Neuron (in vitro differentiated cells): ENCODE data around the gene LSM14B.
A peak's percentile ranks its signal among the peaks of the same experiment; 100 is the strongest.
"Not testable (repeated sequence)": the region's sequence is repeated elsewhere in the genome, so short reads cannot be mapped to it uniquely, and the experiment has no call there.

ENCODE experiments used
- H2AFZ ChIP-seq: one replicate; pipeline ENCODE4 v1.6.1; 2013; ENCODE audit warnings: low read depth, mild to moderate bottlenecking, inconsistent platforms, low read length, moderate library complexity
- H3K27me3 ChIP-seq: one replicate; pipeline ENCODE4 v1.6.1; 2013; ENCODE audit warnings: low read length; ENCODE audit not compliant: insufficient read depth
- H3K36me3 ChIP-seq: one replicate; pipeline ENCODE4 v1.6.1; 2013; ENCODE audit warnings: low read length; ENCODE audit not compliant: insufficient read depth
- H3K4me1 ChIP-seq: one replicate; pipeline ENCODE4 v1.6.1; 2013; ENCODE audit warnings: low read length; ENCODE audit not compliant: insufficient read depth
- H3K4me3 ChIP-seq: 2 replicates; pipeline ENCODE4 v1.5.1; 2013; ENCODE audit warnings: mild to moderate bottlenecking, low read length, moderate library complexity
- H3K9me3 ChIP-seq: one replicate; pipeline ENCODE4 v1.6.1; 2013; ENCODE audit warnings: low read length

LSM14B gene

GRCh38 chr20:62121776-62122653, at the start of gene LSM14B:
TSS of gene LSM14B (plus strand) at chr20:62122475. CDS start at chr20:62122667, 192 bp downstream.
- H3K9me3 ChIP-seq: no peaks in the 10 kb centered on the region
- H3K27me3 ChIP-seq: no peaks in the 10 kb centered on the region
- peak within 1 kb of the TSS; percentile 89 for H3K4me3 ChIP-seq
- peaks cover 34% of the 10 kb centered on the region for H3K4me1 ChIP-seq
- peaks cover 25% of the 10 kb centered on the region for H3K36me3 ChIP-seq
- peak within 1 kb of the TSS; percentile 59 for H2AFZ ChIP-seq

GRCh38 chr20:62073323-62073722, 49.0 kb upstream of the LSM14B start:
- Histone ChIP-seq H3K4me3 (no peak overlapping the region), H3K4me1 (no peaks in the 10 kb centered on the region), H3K27me3 (no peaks in the 10 kb centered on the region), H3K36me3 (no peaks in the 10 kb centered on the region), H3K9me3 (peaks cover 7% of the 10 kb centered on the region), H2AFZ (no peak overlapping the region)

GRCh38 chr20:62079166-62079565, 43.1 kb upstream of the LSM14B start:
- Histone ChIP-seq H3K9me3 (peaks cover 16% of the 10 kb centered on the region), H3K27me3 (peaks cover 2% of the 10 kb centered on the region), H3K4me3 (no peak overlapping the region), H2AFZ (no peak overlapping the region), H3K4me1 (no peaks in the 10 kb centered on the region), H3K36me3 (no peaks in the 10 kb centered on the region)

GRCh38 chr20:62080249-62080990, 41.9 kb upstream of the LSM14B start:
- peaks cover 14% of the 10 kb centered on the region for H3K9me3 ChIP-seq
- H3K27me3 ChIP-seq: peaks cover 2% of the 10 kb centered on the region
- no peaks in the 10 kb centered on the region for H3K4me1 ChIP-seq
- no peak overlapping the region for H2AFZ ChIP-seq
- no peak overlapping the region for H3K4me3 ChIP-seq
- no peaks in the 10 kb centered on the region for H3K36me3 ChIP-seq

GRCh38 chr20:62083312-62083711, 39.0 kb upstream of the LSM14B start:
- H3K4me1 ChIP-seq: no peaks in the 10 kb centered on the region
- no peaks in the 10 kb centered on the region for H3K36me3 ChIP-seq
- H3K9me3 ChIP-seq: peaks cover 11% of the 10 kb centered on the region
- H3K27me3 ChIP-seq: peaks cover 2% of the 10 kb centered on the region
- H3K4me3 ChIP-seq: no peak overlapping the region
- H2AFZ ChIP-seq: no peak overlapping the region

- not testable (repeated sequence) for H3K4me1 ChIP-seq, H2AFZ ChIP-seq, H3K4me3 ChIP-seq, H3K9me3 ChIP-seq, H3K27me3 ChIP-seq, H3K36me3 ChIP-seq
These were observed 38.1 kb upstream of the LSM14B start for GRCh38 chr20:62084224-62084623.

- H3K9me3 ChIP-seq: peaks cover 6% of the 10 kb centered on the region
- peaks cover 2% of the 10 kb centered on the region for H3K27me3 ChIP-seq
- no peaks in the 10 kb centered on the region for H3K4me1 ChIP-seq
- H3K36me3 ChIP-seq: no peaks in the 10 kb centered on the region
- H2AFZ ChIP-seq: no peak overlapping the region
- H3K4me3 ChIP-seq: no peak overlapping the region
These were observed 37.1 kb upstream of the LSM14B start for GRCh38 chr20:62085206-62085605.

- H3K36me3 ChIP-seq: no peaks in the 10 kb centered on the region
- no peaks in the 10 kb centered on the region for H3K27me3 ChIP-seq
- no peaks in the 10 kb centered on the region for H3K4me1 ChIP-seq
- peaks cover 1% of the 10 kb centered on the region for H3K9me3 ChIP-seq
- no peak overlapping the region for H2AFZ ChIP-seq
- H3K4me3 ChIP-seq: no peak overlapping the region
These were observed 35.0 kb upstream of the LSM14B start for GRCh38 chr20:62087227-62087626.

GRCh38 chr20:62087632-62088031, 34.6 kb upstream of the LSM14B start:
- peaks cover 1% of the 10 kb centered on the region for H3K9me3 ChIP-seq
- H3K4me1 ChIP-seq: no peaks in the 10 kb centered on the region
- no peak overlapping the region for H2AFZ ChIP-seq
- no peaks in the 10 kb centered on the region for H3K36me3 ChIP-seq
- no peaks in the 10 kb centered on the region for H3K27me3 ChIP-seq
- no peak overlapping the region for H3K4me3 ChIP-seq

- Histone ChIP-seq H2AFZ (no peak overlapping the region), H3K4me3 (no peak overlapping the region), H3K4me1 (no peaks in the 10 kb centered on the region), H3K27me3 (no peaks in the 10 kb centered on the region), H3K36me3 (no peaks in the 10 kb centered on the region), H3K9me3 (peaks cover 1% of the 10 kb centered on the region)
These were observed 33.8 kb upstream of the LSM14B start for GRCh38 chr20:62088258-62089127.

GRCh38 chr20:62089393-62089792, 32.9 kb upstream of the LSM14B start:
- no peaks in the 10 kb centered on the region for H3K27me3 ChIP-seq
- H3K36me3 ChIP-seq: no peaks in the 10 kb centered on the region
- H3K4me3 ChIP-seq: no peak overlapping the region
- no peaks in the 10 kb centered on the region for H3K4me1 ChIP-seq
- H3K9me3 ChIP-seq: peaks cover 1% of the 10 kb centered on the region
- no peak overlapping the region for H2AFZ ChIP-seq

- H3K9me3 ChIP-seq: peaks cover 6% of the 10 kb centered on the region
These were observed 25.6 kb upstream of the LSM14B start for GRCh38 chr20:62096421-62097380.

More at GRCh38 chr20:62096421-62097380, 25.6 kb upstream of the LSM14B start:
- H2AFZ ChIP-seq: no peak overlapping the region
- H3K27me3 ChIP-seq: no peaks in the 10 kb centered on the region
- no peaks in the 10 kb centered on the region for H3K36me3 ChIP-seq
- no peaks in the 10 kb centered on the region for H3K4me1 ChIP-seq
- H3K4me3 ChIP-seq: no peak overlapping the region
